Adrenal gland (tissue), 12 donors: ENCODE data around the gene C10orf90. TPM values are rescaled to one million over a fixed set of nuclear protein-coding genes. Genes with fewer than 3 reads are reported as not detected.

ENCODE experiments used
- DNase-seq, 7 donors: peaks; one replicate each; pipeline ENCODE4 v3.0.0-alpha.2; 2019 to 2020
- H3K27ac ChIP-seq, 5 donors: fragments of 200-600 bp; sonication (generic) in 4 of 5; 1 replicate in 3 of 5; 2 replicates in 2 of 5; pipeline versions ENCODE4 v1.5.1 to v1.8.0; 2016 to 2020; ENCODE audit warnings: mild to moderate bottlenecking in 1 of 5
- H3K27me3 ChIP-seq: fragments of 200-600 bp; 2 replicates; pipeline ENCODE4 v1.8.0; 2021
- H3K36me3 ChIP-seq, 2 donors: fragments of 200-600 bp; replicated peaks in 1 of 2; 1 replicate in 1 of 2; 2 replicates in 1 of 2; pipeline versions ENCODE4 v1.5.1 to v1.8.0; 2018 to 2022
- H3K4me1 ChIP-seq, 2 donors: fragments of 200-600 bp; replicated peaks in 1 of 2; 1 replicate in 1 of 2; 2 replicates in 1 of 2; pipeline versions ENCODE4 v1.5.1 to v1.8.0; 2018 to 2021
- H3K4me3 ChIP-seq, 4 donors: fragments of 200-600 bp; sonication (generic) in 3 of 4; one replicate each; pipeline ENCODE4 v1.5.1; 2016 to 2018
- H3K9me3 ChIP-seq, 3 donors: fragments of 200-600 bp; sonication (generic) in 1 of 3; replicated peaks in 1 of 3; 1 replicate in 2 of 3; 2 replicates in 1 of 3; pipeline versions ENCODE4 v1.5.1 to v1.8.0; 2016 to 2021
- POLR2A ChIP-seq, 2 donors: fragments of 450-650 bp; IDR thresholded peaks; one replicate each; pipeline ENCODE4 v1.6.1; 2017; ENCODE audit warnings: antibody characterized with exemption in 2 of 2, mild to moderate bottlenecking in 2 of 2, moderate library complexity in 1 of 2
- WGBS, 4 donors: extraction: QIAGEN DNeasy Blood & Tissue Kit in 2 of 4; methylation state at CpG; one replicate each; pipeline versions ENCODE4 v1.1.5 to v1.1.7; 2013 to 2017; 5-methylcytosine and 5-hydroxymethylcytosine counted together
- intact Hi-C, 2 donors: fragments of 100-400 bp; cut with DNase I; formaldehyde crosslinking; loops; one replicate each; pipeline versions ENCODE4 v1.14.1 to v1.15.0; 2022 to 2023
- polyA plus RNA-seq, 3 donors: library from polyadenylated mRNA; stranded (reverse); fragments of 200-250 nt in 2 of 3; fragments of 350-450 nt in 1 of 3; fragmentation: Illumina TruSeq in 1 of 3; extraction: RNeasy Lipid Tissue Mini Kit (QIAGEN cat#74804) in 1 of 3; gene quantifications; one replicate each; pipeline ENCODE4 v1.2.3, GENCODE V29; 2013 to 2014
- total RNA-seq, 9 donors: library from RNA; depleted of rRNA in 4 of 9; stranded (reverse); fragments of >200 nt in 4 of 9; fragments of 120-200 nt in 1 of 9; fragmentation: NEBNext Ultra II Directional in 1 of 9; extraction: Animal tissue kit (Norgen Biotek cat#: 25700) in 1 of 9; gene quantifications; one replicate each; pipeline versions ENCODE4 v1.1.0 to v1.2.4, GENCODE V29; 2013 to 2023
- TF ChIP-seq, protein P1 (sequence below), 6 experiments: fragments of 450-650 bp in 4 of 6; fragments of 200-600 bp in 2 of 6; sonication (generic) in 1 of 6; IDR thresholded peaks; 1 replicate in 5 of 6; 2 replicates in 1 of 6; pipeline versions ENCODE4 v1.5.1 to v1.8.0; 2016 to 2021; ENCODE audit warnings: antibody characterized with exemption in 6 of 6, mild to moderate bottlenecking in 2 of 6, moderate library complexity in 1 of 6
- donor health status: healthy with polysubstance abuse.
- donor health status: Bipolar disorder and iron deficiency.
- donor health status: DM: yes; HTN: yes; CAD: no.
- donor health status: DM: no; HTN: no; CAD: no.
- donor health status: DM: no; HTN: no; CAD: no.
- donor health status: DM: yes; HTN: yes; CAD: no.

C10orf90 gene
- total and polyA plus RNA-seq, 12 donors = 0.10 to 0.18 TPM; not detected in 10

DNA sequence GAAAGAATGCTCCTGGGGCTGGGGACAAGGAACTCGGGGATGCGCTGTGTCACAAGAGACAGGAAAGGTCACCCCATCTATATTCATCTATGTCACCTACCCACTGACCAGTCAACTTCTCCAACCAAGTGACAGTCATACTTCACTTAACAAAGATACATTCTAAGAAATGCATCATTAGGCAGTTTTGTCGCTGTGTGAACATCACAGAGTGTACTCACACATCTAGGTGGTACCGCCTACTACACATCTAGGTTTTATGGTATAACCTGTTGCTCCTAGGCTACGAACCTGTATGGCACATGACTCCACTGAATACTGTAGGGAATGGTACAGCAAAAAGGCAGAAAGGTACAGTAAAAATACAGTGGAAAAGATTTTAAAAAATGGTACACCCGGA is 278.4 kb downstream of the C10orf90 start:
- H3K4me3 ChIP-seq = no peak overlapping the region
- H3K27me3 ChIP-seq = peaks cover 7% of the 10 kb centered on the region
- no peak overlapping the region for H3K27ac ChIP-seq
- H3K4me1 ChIP-seq = peaks cover 9 to 12% of the 10 kb centered on the region in 2 donors
- no peaks in the 10 kb centered on the region for H3K36me3 ChIP-seq
- WGBS, 4 donors = 81 to 92% (median 84%) methylated on average over 6 of the region's 6 CpGs
- H3K9me3 ChIP-seq = no peaks in the 10 kb centered on the region
- intact Hi-C loops = no loop called here
- no peak for DNase-seq
- no peak for TF ChIP-seq POLR2A (IDR thresholded peaks at IDR 0.05)
- TF ChIP-seq, protein P1, sequence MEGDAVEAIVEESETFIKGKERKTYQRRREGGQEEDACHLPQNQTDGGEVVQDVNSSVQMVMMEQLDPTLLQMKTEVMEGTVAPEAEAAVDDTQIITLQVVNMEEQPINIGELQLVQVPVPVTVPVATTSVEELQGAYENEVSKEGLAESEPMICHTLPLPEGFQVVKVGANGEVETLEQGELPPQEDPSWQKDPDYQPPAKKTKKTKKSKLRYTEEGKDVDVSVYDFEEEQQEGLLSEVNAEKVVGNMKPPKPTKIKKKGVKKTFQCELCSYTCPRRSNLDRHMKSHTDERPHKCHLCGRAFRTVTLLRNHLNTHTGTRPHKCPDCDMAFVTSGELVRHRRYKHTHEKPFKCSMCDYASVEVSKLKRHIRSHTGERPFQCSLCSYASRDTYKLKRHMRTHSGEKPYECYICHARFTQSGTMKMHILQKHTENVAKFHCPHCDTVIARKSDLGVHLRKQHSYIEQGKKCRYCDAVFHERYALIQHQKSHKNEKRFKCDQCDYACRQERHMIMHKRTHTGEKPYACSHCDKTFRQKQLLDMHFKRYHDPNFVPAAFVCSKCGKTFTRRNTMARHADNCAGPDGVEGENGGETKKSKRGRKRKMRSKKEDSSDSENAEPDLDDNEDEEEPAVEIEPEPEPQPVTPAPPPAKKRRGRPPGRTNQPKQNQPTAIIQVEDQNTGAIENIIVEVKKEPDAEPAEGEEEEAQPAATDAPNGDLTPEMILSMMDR (IDR thresholded peaks at IDR 0.05) = no peak

DNA sequence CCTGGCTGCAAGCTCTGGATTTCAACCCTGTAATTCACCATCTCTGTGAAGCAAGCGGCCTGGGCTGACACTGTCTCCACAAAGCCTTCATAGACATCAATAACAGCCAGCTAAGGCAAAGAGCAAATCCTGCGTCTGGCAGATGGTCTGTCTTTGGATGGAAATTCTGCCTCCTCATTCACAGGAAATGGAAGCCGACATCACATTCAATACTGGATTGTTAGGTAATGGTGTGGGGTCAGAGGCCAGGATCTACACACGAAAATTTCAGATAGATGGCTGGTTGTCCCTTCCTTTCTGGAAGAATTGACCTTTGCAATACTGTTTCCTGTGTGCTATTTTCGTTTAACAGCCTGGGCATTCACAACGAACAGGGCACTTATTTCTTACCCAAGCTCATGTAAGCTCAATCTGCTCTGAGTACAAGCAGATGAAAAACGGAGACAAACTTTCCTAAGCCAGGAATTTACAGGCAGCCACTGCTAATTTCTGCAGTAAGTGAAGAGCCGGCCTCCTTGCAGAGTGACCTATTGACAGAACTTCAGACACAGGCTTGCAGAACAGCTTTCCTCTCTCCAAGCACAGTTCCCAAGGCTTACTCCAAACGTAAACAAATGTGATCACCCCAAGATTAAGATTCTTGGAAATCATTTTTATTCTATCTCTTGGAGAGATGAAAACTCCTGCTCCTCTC is 279.2 kb downstream of the C10orf90 start:
- TF ChIP-seq, protein P1 (IDR thresholded peaks at IDR 0.05) = no peak
- TF ChIP-seq POLR2A (IDR thresholded peaks at IDR 0.05) = no peak
- peak in 4 of 7 donors; percentile 25 to 61 (median 32) for DNase-seq
- H3K4me3 ChIP-seq = no peak overlapping the region
- H3K36me3 ChIP-seq = no peaks in the 10 kb centered on the region
- H3K27me3 ChIP-seq = peaks cover 10% of the 10 kb centered on the region
- no peaks in the 10 kb centered on the region for H3K9me3 ChIP-seq
- intact Hi-C loops = no loop called here
- H3K27ac ChIP-seq = peak overlapping the region in 1 of 5 donors; percentile 57
- peaks cover 10 to 12% of the 10 kb centered on the region in 2 donors for H3K4me1 ChIP-seq
- 41 to 48% (median 42%) methylated on average over 9 of the region's 9 CpGs for WGBS, 4 donors

DNA sequence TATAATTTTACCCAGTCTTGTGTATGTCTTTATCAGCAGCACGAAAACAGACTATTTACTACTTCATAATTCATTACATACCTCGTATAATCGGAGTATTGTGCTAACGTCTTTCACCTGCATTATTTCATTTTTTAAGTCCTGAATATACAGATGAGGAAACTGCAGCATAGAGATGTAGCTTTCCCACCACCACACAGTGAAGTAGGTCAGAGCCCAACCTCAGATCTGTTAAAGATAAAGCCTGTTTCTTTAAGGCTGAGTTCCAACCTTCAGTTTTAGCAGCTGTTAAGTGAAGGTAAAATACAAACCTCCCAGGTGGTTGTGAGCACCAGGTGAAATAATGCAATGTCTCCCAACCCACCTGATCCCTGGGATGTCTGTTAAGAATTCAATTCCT is 280.2 kb downstream of the C10orf90 start:
- TF ChIP-seq, protein P1 (IDR thresholded peaks at IDR 0.05) = no peak
- TF ChIP-seq POLR2A (IDR thresholded peaks at IDR 0.05) = no peak
- H3K27me3 ChIP-seq = peaks cover 10% of the 10 kb centered on the region
- no peak for DNase-seq
- no peak overlapping the region for H3K4me3 ChIP-seq
- peaks cover 10 to 12% of the 10 kb centered on the region in 2 donors for H3K4me1 ChIP-seq
- 86 to 93% (median 87%) methylated on average over 4 of the region's 4 CpGs for WGBS, 4 donors
- no peaks in the 10 kb centered on the region for H3K36me3 ChIP-seq
- H3K9me3 ChIP-seq = no peaks in the 10 kb centered on the region
- intact Hi-C loops = no loop called here
- H3K27ac ChIP-seq = no peak overlapping the region

DNA sequence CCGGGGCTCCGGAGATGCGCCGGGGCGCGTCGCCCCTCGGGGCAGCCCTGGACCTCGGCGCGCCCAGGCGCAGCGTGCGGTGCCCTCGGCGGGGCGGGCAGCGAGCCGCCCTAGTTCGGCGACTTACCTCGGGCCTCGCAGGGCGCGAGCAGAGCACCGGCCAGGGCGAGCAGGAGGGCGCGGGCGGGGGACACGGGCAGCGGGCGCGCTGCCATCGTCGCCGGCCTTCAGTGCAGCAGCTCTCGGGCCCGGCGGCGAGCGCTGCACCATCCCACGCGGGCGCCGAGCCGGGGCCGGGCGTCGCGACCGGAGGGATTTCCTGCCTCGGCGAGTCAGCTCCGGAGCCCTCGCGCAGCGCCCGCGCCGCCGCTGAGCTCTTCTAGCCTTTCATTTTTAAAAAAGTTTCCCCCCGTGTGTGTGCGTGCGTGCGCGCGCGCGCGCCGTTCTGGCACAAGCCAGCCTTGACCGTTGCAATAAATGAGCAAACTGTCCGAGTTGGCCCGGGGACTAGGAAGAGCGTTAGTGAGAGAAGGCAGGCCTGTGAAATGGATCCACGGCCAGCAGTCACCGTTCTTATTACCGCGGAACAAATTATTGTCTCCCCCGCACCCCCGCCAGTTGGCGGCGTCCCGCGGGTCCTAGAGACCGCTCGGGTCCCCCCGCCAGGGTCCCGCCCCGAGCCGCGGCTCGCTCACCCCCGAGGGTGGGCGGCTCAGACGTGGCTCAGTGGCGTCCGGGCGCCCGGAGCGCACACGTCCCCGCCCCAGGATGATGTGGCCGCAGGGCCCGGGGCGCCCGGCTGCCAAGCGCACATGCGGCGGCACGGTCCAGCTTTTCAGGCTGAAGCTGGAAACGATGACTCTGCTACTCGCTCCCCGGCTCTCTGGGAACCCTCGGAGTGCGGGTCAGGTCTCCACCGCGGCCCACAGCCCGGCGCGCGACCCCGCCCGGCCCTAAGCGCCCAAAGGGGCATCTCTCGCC is 282.3 kb downstream of the C10orf90 start, which contains the start of gene ADAM12:
Gene ADAM12 (minus strand): TSS at position 547 of the 981 bp plus-strand sequence. CDS start 332 bp downstream, at position 215.
- DNase-seq = peak in 6 of 7 donors; percentile 33 to 60 (median 45)
- Histone ChIP-seq H3K36me3 (no peaks in the 10 kb centered on the region), H3K4me3 (peak within 1 kb of the TSS in 2 of 4 donors; percentile 14 to 53), H3K27me3 (peaks cover 10% of the 10 kb centered on the region), H3K4me1 (peaks cover 10 to 12% of the 10 kb centered on the region in 2 donors), H3K27ac (peak within 1 kb of the TSS in 1 of 5 donors; percentile 24), H3K9me3 (no peaks in the 10 kb centered on the region)
- no peak for TF ChIP-seq POLR2A (IDR thresholded peaks at IDR 0.05)
- TF ChIP-seq, protein P1 (IDR thresholded peaks at IDR 0.05) = no peak
- 0 to 8% (median 5%) methylated on average over 5 to 127 of the region's 127 CpGs for whole genome bisulfite sequencing, 4 donors
- intact Hi-C loops = loop anchor here in 1 of 2 donors (5.0 kb wide), 1 partner anchor 406 kb away; no protein-coding TSS in a partner anchor
